ENCODE results near the gene DLX3.

The DLX3 gene

DNA sequence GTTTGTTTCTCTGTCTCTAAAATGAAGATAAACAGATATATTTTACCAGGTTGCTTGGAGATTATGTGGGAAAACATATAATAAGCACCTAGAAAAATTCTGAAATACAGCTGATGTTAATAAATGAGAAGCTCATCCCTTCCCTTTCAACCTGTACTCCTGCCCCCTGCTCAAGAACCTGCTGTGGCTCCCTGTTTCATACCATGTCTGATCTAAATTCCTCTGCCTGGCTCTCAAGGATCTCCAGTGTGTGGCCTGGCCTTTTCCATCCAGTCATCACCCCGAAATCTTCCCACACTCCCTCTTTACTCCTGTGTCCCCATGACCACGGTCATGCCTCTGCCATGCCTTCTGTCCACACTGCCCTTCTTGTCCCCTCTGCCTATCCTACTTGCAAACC lies 45.4 kb downstream of the DLX3 start:
- H2AFZ ChIP-seq (ENCODE audit: low read depth, low read length, severe bottlenecking): no peak overlapping the region
- H3K9ac ChIP-seq (ENCODE audit: low read length): no peak overlapping the region
- no peaks in the 10 kb centered on the region for H3K27me3 ChIP-seq (ENCODE audit: low read length)
- H4K20me1 ChIP-seq (ENCODE audit: low read depth, low read length): no peaks in the 10 kb centered on the region
- no peaks in the 10 kb centered on the region for H3K36me3 ChIP-seq (ENCODE audit: low read length)
- H3K4me2 ChIP-seq (ENCODE audit: low read depth, low read length, poor library complexity, severe bottlenecking): no peak overlapping the region
- TF ChIP-seq, protein P1, sequence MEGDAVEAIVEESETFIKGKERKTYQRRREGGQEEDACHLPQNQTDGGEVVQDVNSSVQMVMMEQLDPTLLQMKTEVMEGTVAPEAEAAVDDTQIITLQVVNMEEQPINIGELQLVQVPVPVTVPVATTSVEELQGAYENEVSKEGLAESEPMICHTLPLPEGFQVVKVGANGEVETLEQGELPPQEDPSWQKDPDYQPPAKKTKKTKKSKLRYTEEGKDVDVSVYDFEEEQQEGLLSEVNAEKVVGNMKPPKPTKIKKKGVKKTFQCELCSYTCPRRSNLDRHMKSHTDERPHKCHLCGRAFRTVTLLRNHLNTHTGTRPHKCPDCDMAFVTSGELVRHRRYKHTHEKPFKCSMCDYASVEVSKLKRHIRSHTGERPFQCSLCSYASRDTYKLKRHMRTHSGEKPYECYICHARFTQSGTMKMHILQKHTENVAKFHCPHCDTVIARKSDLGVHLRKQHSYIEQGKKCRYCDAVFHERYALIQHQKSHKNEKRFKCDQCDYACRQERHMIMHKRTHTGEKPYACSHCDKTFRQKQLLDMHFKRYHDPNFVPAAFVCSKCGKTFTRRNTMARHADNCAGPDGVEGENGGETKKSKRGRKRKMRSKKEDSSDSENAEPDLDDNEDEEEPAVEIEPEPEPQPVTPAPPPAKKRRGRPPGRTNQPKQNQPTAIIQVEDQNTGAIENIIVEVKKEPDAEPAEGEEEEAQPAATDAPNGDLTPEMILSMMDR (IDR thresholded peaks at IDR 0.05; ENCODE audit: insufficient read depth, low read length, poor library complexity, severe bottlenecking): no peak
- TF ChIP-seq EZH2phosphoT487 (conservative IDR thresholded peaks at IDR 0.05; ENCODE audit: low read length): no peak
- H3K27ac ChIP-seq (ENCODE audit: low read depth, low read length): no peak overlapping the region
- no peaks in the 10 kb centered on the region for H3F3A ChIP-seq (ENCODE audit: insufficient read depth)
- no peaks in the 10 kb centered on the region for H3K9me2 ChIP-seq (replicated peaks; ENCODE audit: insufficient read depth, low read length)
- H3K79me2 ChIP-seq (ENCODE audit: insufficient read depth, low read length): no peaks in the 10 kb centered on the region
- H3K9me3 ChIP-seq (ENCODE audit: insufficient read depth, low read length): no peaks in the 10 kb centered on the region
- H3K4me3 ChIP-seq (ENCODE audit: insufficient read depth, low read length, poor library complexity, severe bottlenecking): no peak overlapping the region

DNA sequence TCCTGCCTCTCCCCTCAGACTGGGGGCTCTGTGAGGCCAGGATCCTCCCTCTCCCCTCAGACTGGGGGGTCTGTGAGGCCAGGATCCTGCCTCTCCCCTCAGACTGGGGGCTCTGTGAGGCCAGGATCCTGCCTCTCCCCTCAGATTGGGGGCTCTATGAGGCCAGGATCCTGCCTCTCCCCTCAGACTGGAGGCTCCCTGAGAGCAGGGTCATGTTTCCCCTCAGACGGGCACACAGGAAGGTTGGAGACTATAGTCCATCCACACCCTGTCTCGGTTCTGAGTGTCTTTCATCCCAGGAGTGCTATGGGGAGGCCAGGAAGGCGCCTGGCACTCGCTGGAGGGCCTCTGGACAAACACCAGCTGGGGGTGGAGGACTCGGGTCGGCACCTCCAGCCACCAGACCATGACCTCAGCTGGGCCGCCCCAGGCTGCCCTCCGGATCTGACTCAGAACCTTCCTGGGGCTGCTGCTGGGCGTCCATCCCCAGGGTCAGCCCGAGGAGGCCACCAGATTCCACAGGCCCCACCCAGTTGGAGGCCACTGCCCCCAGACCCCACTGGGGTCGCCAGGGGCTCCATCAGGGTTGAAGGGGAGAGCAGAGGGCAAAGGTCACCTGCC lies 48.0 kb downstream of the DLX3 start:
- Histone ChIP-seq H2AFZ (ENCODE audit: low read depth, low read length, severe bottlenecking) (no peak overlapping the region), H3F3A (ENCODE audit: insufficient read depth) (no peaks in the 10 kb centered on the region), H3K4me3 (ENCODE audit: insufficient read depth, low read length, poor library complexity, severe bottlenecking) (no peak overlapping the region)

DNA sequence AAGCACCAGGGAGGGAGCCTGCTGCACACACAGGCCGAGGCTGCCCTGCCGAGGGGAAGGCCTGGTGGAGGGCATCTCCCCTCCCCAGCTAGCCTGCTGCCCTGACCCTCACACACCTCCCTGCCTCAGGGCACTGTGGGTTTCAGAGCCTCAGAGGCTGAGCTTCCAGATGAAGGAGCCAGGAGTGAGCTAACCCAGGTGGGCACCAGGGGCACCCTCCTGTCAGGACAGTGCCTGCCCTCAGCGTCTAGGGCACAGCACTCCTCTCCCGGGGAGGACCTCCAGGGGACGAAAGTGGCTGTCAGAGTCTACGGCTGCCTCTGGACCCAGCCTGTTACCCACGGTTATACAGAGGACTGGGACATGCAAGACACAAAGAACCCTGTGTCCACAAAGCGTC lies 48.8 kb downstream of the DLX3 start:
- no peak overlapping the region for H3K27ac ChIP-seq (ENCODE audit: low read depth, low read length)
- H3K4me2 ChIP-seq (ENCODE audit: low read depth, low read length, poor library complexity, severe bottlenecking): no peak overlapping the region
- TF ChIP-seq EZH2phosphoT487 (conservative IDR thresholded peaks at IDR 0.05; ENCODE audit: low read length): no peak
- TF ChIP-seq, protein P1 (IDR thresholded peaks at IDR 0.05; ENCODE audit: insufficient read depth, low read length, poor library complexity, severe bottlenecking): no peak
- no peaks in the 10 kb centered on the region for H3K9me2 ChIP-seq (replicated peaks; ENCODE audit: insufficient read depth, low read length)
- H3K9ac ChIP-seq (ENCODE audit: low read length): no peak overlapping the region
- no peaks in the 10 kb centered on the region for H3K27me3 ChIP-seq (ENCODE audit: low read length)
- no peak overlapping the region for H2AFZ ChIP-seq (ENCODE audit: low read depth, low read length, severe bottlenecking)
- H4K20me1 ChIP-seq (ENCODE audit: low read depth, low read length): no peaks in the 10 kb centered on the region
- no peaks in the 10 kb centered on the region for H3K36me3 ChIP-seq (ENCODE audit: low read length)
- no peak overlapping the region for H3K4me3 ChIP-seq (ENCODE audit: insufficient read depth, low read length, poor library complexity, severe bottlenecking)
- no peaks in the 10 kb centered on the region for H3K79me2 ChIP-seq (ENCODE audit: insufficient read depth, low read length)
- H3F3A ChIP-seq (ENCODE audit: insufficient read depth): no peaks in the 10 kb centered on the region
- no peaks in the 10 kb centered on the region for H3K9me3 ChIP-seq (ENCODE audit: insufficient read depth, low read length)

More for the DNA sequence above, 48.0 kb downstream of the DLX3 start:
- no peaks in the 10 kb centered on the region for H3K79me2 ChIP-seq (ENCODE audit: insufficient read depth, low read length)
- no peaks in the 10 kb centered on the region for H3K27me3 ChIP-seq (ENCODE audit: low read length)
- no peaks in the 10 kb centered on the region for H4K20me1 ChIP-seq (ENCODE audit: low read depth, low read length)
- no peak for TF ChIP-seq EZH2phosphoT487 (conservative IDR thresholded peaks at IDR 0.05; ENCODE audit: low read length)
- TF ChIP-seq, protein P1 (IDR thresholded peaks at IDR 0.05; ENCODE audit: insufficient read depth, low read length, poor library complexity, severe bottlenecking): no peak
- H3K9ac ChIP-seq (ENCODE audit: low read length): no peak overlapping the region
- H3K27ac ChIP-seq (ENCODE audit: low read depth, low read length): no peak overlapping the region
- H3K4me2 ChIP-seq (ENCODE audit: low read depth, low read length, poor library complexity, severe bottlenecking): no peak overlapping the region
- no peaks in the 10 kb centered on the region for H3K9me3 ChIP-seq (ENCODE audit: insufficient read depth, low read length)
- H3K9me2 ChIP-seq (replicated peaks; ENCODE audit: insufficient read depth, low read length): no peaks in the 10 kb centered on the region
- no peaks in the 10 kb centered on the region for H3K36me3 ChIP-seq (ENCODE audit: low read length)

Data from SU-DHL-6 (cell line).